Stomach (tissue), 4 donors: ENCODE results near the gene TMEM147.

Experiments used
- CTCF ChIP-seq, 7 experiments: fragments of 450-650 bp in 4 of 7; fragments of 200-600 bp in 3 of 7; sonication (generic) in 3 of 7; IDR thresholded peaks; one replicate each; pipeline ENCODE4 v1.5.1; 2016 to 2019; ENCODE audit warnings: antibody characterized with exemption in 7 of 7, control low read depth in 2 of 7, mild to moderate bottlenecking in 1 of 7
- EP300 ChIP-seq: sonication (generic); formaldehyde crosslinking; IDR thresholded peaks from one replicate; pipeline ENCODE4 v1.6.1; 2017; ENCODE audit warnings: antibody characterized with exemption
- POLR2A ChIP-seq, 4 donors: fragments of 450-650 bp; IDR thresholded peaks; one replicate each; pipeline ENCODE4 v1.6.1; 2016; ENCODE audit warnings: antibody characterized with exemption in 4 of 4, control low read depth in 2 of 4, mild to moderate bottlenecking in 1 of 4, moderate library complexity in 1 of 4
- POLR2AphosphoS5 ChIP-seq, 3 donors: sonication (generic); formaldehyde crosslinking; IDR thresholded peaks; one replicate each; pipeline ENCODE4 v1.6.1; 2016; ENCODE audit warnings: antibody characterized with exemption in 3 of 3

GRCh38 chr19:35507561-35507960 is 37.9 kb upstream of the TMEM147 start:
- no peak for TF ChIP-seq CTCF (IDR thresholded peaks at IDR 0.05)
- no peak for TF ChIP-seq POLR2A (IDR thresholded peaks at IDR 0.05)
- no peak for TF ChIP-seq EP300
- TF ChIP-seq POLR2AphosphoS5 (IDR thresholded peaks at IDR 0.05), result no peak
